VCaP (cell line): Measurements from ENCODE around the gene GAS6.

Experiments used
- H3K27ac ChIP-seq: fragments of 450-650 bp; 2 replicates; pipeline ENCODE4 v1.5.1; 2017
- TF ChIP-seq, protein P1 (sequence below): fragments of 450-650 bp; conservative IDR thresholded peaks from 2 replicates; pipeline ENCODE4 v1.5.1; 2017; ENCODE audit warnings: mild to moderate bottlenecking, moderate library complexity

The GAS6 gene

DNA sequence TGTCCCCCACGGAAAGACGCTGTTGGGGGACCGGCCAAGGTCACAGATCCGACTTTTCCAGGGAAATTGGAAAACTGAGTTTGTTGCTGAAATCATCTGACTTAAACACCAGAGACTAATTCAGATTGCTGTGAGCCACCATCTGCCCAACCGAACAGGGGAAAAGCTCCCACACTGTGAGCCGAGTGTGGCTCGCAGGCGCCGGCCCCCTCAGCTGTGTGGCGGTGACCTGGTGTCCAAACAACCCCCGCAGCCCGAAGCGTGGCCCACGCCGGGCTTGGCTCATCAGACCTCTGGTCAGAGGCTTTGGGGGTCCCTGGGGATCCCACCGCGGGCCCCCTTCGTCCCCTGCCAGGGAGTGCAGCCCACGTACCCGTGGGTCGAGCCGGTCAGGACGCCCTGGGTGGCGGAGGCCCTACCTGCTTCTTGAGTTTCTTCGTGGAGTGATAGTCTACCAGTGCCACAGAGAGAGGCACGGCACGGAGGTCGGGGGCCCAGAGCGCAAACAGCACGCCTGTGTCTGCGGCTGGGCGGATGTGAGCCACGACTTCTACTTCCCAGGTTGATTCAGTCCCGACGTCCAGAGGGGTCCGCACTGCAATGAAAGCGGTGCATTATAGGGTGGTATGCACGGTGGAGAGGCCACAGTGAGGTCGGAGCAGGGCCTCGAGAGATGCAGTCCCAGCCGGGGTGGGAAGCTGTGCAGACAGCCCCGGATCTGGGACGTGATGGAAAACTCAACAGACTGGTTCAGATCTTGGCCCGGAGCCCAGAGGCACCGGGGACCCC, 40.7 kb downstream of the GAS6 start:
- TF ChIP-seq, protein P1, sequence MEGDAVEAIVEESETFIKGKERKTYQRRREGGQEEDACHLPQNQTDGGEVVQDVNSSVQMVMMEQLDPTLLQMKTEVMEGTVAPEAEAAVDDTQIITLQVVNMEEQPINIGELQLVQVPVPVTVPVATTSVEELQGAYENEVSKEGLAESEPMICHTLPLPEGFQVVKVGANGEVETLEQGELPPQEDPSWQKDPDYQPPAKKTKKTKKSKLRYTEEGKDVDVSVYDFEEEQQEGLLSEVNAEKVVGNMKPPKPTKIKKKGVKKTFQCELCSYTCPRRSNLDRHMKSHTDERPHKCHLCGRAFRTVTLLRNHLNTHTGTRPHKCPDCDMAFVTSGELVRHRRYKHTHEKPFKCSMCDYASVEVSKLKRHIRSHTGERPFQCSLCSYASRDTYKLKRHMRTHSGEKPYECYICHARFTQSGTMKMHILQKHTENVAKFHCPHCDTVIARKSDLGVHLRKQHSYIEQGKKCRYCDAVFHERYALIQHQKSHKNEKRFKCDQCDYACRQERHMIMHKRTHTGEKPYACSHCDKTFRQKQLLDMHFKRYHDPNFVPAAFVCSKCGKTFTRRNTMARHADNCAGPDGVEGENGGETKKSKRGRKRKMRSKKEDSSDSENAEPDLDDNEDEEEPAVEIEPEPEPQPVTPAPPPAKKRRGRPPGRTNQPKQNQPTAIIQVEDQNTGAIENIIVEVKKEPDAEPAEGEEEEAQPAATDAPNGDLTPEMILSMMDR: no peak
- H3K27ac ChIP-seq: no peak overlapping the region

DNA sequence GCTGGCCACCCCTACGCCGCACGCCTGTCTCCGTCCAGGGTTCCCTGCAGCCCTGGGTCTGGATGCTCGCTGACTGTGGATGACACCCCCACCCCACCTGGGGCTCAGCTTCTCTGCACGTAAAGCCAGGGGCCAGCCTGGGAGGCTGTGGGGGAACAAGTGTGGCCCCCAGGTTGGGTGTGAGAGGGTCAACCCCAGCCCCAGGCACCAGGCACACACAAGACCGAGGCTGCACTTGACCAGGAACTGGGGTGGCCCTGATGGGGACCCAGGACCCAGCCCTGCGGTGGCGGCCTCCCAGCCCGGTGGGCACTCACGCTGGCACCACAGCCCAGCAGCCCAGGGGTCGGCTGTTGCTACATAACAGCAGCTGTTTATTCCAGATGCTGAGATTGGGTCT, 41.6 kb downstream of the GAS6 start:
- H3K27ac ChIP-seq: no peak overlapping the region
- TF ChIP-seq, protein P1: no peak

DNA sequence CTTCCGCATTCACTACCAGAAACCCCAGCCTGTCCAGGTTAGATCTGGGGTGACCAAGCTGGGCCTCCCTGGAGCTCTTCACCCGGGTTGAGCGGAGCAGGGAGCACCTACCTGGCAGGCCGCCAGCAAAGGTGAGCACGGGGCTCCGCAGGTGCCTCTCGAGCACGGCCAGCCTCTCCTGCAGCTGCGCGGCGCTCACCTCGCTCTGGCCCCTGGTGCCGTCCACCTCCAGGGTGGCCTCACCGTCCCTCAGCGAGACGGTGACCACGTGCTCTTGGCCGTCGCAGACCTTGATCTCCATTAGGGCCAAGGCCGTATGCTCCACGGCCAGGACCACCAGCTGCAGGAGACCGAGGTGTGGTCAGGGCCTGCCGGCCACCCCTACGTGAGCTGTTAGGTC, 42.0 kb downstream of the GAS6 start:
- H3K27ac ChIP-seq: no peak overlapping the region
- TF ChIP-seq, protein P1: no peak

DNA sequence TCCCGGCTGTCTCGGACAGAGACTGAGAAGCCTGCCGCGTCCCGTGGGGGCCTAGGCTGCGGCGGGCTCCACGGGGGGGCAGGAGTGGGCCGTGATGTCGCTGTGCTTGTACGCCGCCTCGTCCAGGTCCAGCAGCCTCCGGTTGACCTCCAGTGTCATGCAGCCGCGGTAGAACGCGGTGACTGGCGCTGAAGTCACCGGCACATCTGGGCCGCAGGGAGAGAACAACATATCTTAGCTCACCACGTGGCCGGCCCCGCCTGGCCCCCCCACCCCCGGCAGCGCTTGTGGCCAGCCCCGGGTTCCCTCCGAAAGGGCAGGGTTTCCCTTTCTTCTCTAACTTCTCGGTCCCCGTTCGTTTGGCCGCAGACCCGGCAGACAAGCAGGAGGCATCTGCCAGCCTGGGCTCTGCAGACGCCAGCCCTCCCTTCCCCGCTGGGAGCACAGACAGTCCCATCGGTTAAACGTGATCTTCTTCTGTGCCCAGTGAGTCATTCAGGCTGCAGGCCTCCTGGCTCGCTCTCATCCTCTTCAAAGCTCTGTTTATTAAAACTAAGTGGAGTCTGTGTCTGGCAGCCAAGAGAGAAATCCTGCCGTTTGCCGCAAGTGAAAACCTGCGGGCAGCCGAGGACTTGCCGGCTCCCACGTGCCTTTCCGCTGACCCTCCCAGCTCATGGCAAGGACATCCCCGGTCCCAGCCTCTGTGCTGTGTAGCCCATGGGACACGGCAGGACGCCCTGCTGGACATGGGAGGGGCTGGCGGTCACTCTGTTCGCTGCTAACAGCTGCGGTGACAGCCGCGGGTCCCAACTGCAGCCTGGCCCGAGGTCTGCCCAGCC, 42.8 kb downstream of the GAS6 start:
- TF ChIP-seq, protein P1: no peak
- H3K27ac ChIP-seq: no peak overlapping the region

DNA sequence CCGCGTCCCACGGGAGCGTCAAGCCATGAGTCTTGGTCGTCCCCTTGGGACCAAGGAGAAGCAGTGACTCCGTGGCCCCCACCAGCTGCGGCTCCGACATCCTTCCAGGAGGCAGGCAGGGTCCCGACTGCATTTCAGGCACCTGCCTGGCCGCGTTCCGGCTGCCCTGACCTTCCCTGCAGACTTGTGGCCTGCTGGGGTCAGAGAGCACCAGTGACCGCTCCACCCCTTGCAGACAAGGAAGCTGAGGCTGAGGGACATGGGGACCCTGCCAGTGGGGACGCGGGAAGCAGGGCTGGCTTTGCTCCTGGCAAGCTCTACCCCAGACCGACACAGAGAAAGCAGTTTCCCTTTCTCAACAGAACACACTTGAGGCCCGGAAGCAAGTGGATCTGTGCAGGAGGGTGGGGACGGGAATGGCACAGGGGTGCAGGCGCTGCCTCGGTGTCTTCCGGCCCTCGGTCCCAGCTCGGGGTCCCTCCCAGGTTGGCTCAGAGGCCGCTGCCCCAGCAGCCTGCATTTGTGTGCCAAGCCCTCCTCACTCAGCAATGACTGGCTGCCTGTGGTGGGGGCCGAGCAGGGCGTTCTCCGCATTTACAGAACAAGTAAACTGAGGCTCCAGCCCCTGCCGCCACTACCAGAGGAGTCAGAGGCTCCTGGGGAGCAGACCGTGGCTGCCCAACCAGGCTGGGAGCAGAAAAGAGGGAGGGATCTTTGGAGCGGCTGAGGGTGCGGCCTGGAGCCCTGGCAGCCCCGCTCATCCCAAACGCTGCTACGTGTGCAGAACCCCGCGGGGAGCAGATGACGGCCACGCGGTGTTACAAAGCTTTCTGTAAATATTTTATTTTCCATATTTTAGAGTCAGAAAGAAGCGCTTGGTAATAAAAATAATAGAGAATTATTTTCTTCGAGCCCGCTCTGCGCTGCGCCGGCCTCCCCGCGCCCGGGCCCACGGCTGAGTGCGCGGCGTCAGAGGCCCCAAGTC, 43.9 kb downstream of the GAS6 start:
- TF ChIP-seq, protein P1: no peak
- H3K27ac ChIP-seq: no peak overlapping the region

DNA sequence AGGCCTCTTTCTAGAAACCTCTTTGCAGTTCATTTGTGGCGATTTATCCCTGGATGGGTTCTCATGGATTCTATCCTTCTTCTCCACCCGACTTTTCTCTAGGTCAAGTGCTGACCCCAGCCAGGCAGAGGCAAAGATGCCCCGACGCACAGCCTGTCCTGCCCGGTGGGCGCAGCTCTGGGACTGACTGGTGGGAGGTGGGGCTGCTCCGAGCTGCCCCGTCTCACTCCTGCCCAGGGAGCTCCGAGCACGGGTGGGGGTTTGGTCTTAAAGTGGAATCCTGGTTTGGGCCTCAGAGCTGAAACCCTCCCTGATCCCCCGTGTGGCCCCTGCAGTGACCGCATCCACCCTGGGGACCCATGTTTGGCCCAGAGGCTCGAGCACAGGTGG, 44.5 kb downstream of the GAS6 start:
- no peak overlapping the region for H3K27ac ChIP-seq
- TF ChIP-seq, protein P1: no peak
